Esophagus muscularis mucosa (tissue), 4 donors: ENCODE measurements around the gene SH3PXD2A. TPM values are rescaled to one million over a fixed set of nuclear protein-coding genes. Genes with fewer than 3 reads are reported as not detected.

Experiments used
- DNase-seq: peaks from one replicate; pipeline ENCODE4 v3.0.0-alpha.2; 2017; ENCODE audit errors: extremely low spot score
- H3K27ac ChIP-seq, 4 donors: fragments of 200-600 bp; sonication (generic); replicated peaks in 1 of 4; 1 replicate in 3 of 4; 2 replicates in 1 of 4; pipeline ENCODE4 v1.5.1; 2016 to 2019; ENCODE audit warnings: mild to moderate bottlenecking in 1 of 4
- H3K27me3 ChIP-seq, 4 donors: fragments of 200-600 bp; sonication (generic); one replicate each; pipeline versions ENCODE4 v1.5.1 to v1.6.0; 2016 to 2019
- H3K36me3 ChIP-seq, 4 donors: fragments of 200-600 bp; sonication (generic); one replicate each; pipeline ENCODE4 v1.5.1; 2016 to 2019
- H3K4me1 ChIP-seq, 4 donors: fragments of 200-600 bp; sonication (generic); one replicate each; pipeline ENCODE4 v1.5.1; 2016 to 2019
- H3K4me3 ChIP-seq, 4 donors: fragments of 200-600 bp; sonication (generic); 1 replicate in 2 of 4; 2 replicates in 2 of 4; pipeline ENCODE4 v1.5.1; 2016 to 2019; ENCODE audit warnings: mild to moderate bottlenecking in 4 of 4, moderate library complexity in 1 of 4
- H3K9me3 ChIP-seq, 4 donors: fragments of 200-600 bp; sonication (generic); 1 replicate in 3 of 4; 2 replicates in 1 of 4; pipeline ENCODE4 v1.5.1; 2016 to 2019
- EP300 ChIP-seq: sonication (generic); formaldehyde crosslinking; IDR thresholded peaks from one replicate; pipeline ENCODE4 v1.6.1; 2017; ENCODE audit warnings: antibody characterized with exemption
- POLR2A ChIP-seq: fragments of 450-650 bp; IDR thresholded peaks from one replicate; pipeline ENCODE4 v1.6.1; 2017; ENCODE audit warnings: antibody characterized with exemption, moderate library complexity, mild to moderate bottlenecking, low read depth
- POLR2AphosphoS5 ChIP-seq, 2 donors: sonication (generic); formaldehyde crosslinking; IDR thresholded peaks; one replicate each; pipeline ENCODE4 v1.6.1; 2017; ENCODE audit warnings: antibody characterized with exemption in 2 of 2
- WGBS: methylation state at CpG from one replicate; pipeline ENCODE4 v1.1.5; 2018; 5-methylcytosine and 5-hydroxymethylcytosine counted together
- intact Hi-C: fragments of 100-400 bp; cut with DNase I; formaldehyde crosslinking; loops from one replicate; pipeline ENCODE4 v1.15.1; 2023
- total RNA-seq, 4 donors: library from RNA; depleted of rRNA; stranded (reverse); fragments of >200 nt; gene quantifications; one replicate each; pipeline versions ENCODE4 v1.1.0 to v1.2.1, GENCODE V29; 2016
- TF ChIP-seq, protein P1 (sequence below), 3 experiments: fragments of 200-600 bp in 2 of 3; fragments of 450-650 bp in 1 of 3; sonication (generic) in 2 of 3; IDR thresholded peaks; one replicate each; pipeline ENCODE4 v1.5.1; 2017 to 2019; ENCODE audit warnings: antibody characterized with exemption in 3 of 3, mild to moderate bottlenecking in 2 of 3, moderate library complexity in 1 of 3

Gene SH3PXD2A
- total RNA-seq, 4 donors from 2014 or later: 30.5 to 69.3 (median 40.0) TPM

DNA sequence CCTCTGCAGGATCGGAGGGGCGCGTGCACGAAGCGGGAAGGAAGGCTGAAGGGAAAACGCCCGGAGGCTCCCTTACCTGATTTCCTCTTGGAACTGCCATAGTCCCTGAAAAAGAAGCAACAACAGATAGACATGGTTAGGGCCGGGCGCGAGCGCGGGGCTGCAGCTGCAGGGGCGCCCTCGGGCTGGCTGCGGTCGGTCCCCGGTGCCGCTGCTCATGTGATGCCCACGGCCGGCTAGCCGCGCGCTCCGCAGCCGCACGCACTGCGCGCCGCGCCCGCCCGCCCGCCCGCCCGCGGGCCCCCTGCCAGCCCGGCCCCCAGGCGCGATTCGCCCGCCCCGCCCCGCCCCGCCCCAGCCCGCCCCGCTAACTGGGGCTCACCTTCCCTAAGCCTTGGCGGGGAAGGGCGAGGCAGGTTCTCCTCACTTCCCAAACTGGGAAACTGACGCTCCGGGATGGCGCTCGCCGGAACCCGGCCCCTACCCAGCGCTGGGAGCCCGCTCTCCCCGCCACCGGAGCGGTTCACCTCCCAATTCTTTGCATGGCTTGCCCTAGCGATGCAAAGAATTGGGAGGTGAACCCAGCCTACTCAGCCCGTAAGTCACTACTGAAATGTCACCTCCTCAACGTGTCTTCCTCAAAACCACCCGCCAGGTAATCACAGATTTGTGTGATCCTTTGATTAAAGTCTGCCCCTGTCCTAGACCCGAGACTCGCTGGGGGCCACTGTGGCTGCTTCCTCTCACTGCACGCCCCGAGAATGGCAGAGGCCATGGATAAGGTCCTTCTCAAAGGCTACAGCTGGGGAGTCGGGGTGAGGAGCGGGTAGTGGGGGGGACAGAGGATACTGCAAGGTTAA lies 162.2 kb downstream of the SH3PXD2A start:
- Histone ChIP-seq H3K4me3 (peak overlapping the region; percentile 46 to 59 (median 51)), H3K4me1 (peaks cover 35 to 67% (median 55%) of the 10 kb centered on the region in 4 donors), H3K36me3 (no peaks in the 10 kb centered on the region), H3K27me3 (peaks cover 0 to 21% (median 0%) of the 10 kb centered on the region in 4 donors), H3K9me3 (no peaks in the 10 kb centered on the region), H3K27ac (peak overlapping the region; percentile 32 to 47 (median 45))
- 24% methylated on average over 39 of the region's 69 CpGs for WGBS
- TF ChIP-seq, protein P1, sequence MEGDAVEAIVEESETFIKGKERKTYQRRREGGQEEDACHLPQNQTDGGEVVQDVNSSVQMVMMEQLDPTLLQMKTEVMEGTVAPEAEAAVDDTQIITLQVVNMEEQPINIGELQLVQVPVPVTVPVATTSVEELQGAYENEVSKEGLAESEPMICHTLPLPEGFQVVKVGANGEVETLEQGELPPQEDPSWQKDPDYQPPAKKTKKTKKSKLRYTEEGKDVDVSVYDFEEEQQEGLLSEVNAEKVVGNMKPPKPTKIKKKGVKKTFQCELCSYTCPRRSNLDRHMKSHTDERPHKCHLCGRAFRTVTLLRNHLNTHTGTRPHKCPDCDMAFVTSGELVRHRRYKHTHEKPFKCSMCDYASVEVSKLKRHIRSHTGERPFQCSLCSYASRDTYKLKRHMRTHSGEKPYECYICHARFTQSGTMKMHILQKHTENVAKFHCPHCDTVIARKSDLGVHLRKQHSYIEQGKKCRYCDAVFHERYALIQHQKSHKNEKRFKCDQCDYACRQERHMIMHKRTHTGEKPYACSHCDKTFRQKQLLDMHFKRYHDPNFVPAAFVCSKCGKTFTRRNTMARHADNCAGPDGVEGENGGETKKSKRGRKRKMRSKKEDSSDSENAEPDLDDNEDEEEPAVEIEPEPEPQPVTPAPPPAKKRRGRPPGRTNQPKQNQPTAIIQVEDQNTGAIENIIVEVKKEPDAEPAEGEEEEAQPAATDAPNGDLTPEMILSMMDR (IDR thresholded peaks at IDR 0.05): no peak
- TF ChIP-seq EP300 (no peak), POLR2AphosphoS5 (IDR thresholded peaks at IDR 0.05) (no peak), POLR2A (no peak)
- no peak for DNase-seq
- intact Hi-C loops: no loop called here

DNA sequence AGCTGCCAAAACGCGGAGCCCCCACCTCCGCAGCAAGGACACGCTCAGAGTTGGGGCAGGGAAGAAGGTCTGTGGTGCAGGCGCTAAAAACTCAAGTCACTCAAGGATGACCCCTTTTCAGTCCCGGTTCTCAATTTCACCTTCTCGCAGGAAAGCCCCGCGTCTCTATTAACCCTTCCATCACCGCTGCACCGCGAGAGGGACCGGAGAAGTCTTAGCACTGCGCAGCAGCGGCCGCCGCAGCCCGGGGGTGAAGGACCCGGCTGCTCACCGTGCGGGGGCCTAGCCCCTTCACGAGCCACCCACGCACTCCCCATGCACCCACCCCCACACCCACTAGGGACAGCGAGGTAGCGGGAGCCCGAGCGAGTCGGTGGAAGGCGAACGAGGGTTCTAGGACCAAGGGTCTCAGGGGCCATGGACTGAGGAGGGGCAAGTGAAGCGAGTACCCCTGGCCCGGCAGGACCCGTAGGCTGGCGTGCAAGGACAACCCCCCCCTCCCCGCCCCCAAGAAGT lies 162.9 kb downstream of the SH3PXD2A start:
- 30% methylated on average over 22 of the region's 35 CpGs for WGBS
- TF ChIP-seq EP300: no peak
- TF ChIP-seq POLR2AphosphoS5 (IDR thresholded peaks at IDR 0.05): no peak
- TF ChIP-seq, protein P1 (IDR thresholded peaks at IDR 0.05): no peak
- TF ChIP-seq POLR2A: no peak
- Histone ChIP-seq H3K9me3 (no peaks in the 10 kb centered on the region), H3K27ac (peak overlapping the region in 3 of 4 donors; percentile 32 to 47 (median 45)), H3K4me3 (peak overlapping the region; percentile 46 to 59 (median 51)), H3K27me3 (peaks cover 0 to 21% (median 0%) of the 10 kb centered on the region in 4 donors), H3K4me1 (peaks cover 35 to 62% (median 50%) of the 10 kb centered on the region in 4 donors), H3K36me3 (no peaks in the 10 kb centered on the region)
- DNase-seq: no peak
- intact Hi-C loops: no loop called here

DNA sequence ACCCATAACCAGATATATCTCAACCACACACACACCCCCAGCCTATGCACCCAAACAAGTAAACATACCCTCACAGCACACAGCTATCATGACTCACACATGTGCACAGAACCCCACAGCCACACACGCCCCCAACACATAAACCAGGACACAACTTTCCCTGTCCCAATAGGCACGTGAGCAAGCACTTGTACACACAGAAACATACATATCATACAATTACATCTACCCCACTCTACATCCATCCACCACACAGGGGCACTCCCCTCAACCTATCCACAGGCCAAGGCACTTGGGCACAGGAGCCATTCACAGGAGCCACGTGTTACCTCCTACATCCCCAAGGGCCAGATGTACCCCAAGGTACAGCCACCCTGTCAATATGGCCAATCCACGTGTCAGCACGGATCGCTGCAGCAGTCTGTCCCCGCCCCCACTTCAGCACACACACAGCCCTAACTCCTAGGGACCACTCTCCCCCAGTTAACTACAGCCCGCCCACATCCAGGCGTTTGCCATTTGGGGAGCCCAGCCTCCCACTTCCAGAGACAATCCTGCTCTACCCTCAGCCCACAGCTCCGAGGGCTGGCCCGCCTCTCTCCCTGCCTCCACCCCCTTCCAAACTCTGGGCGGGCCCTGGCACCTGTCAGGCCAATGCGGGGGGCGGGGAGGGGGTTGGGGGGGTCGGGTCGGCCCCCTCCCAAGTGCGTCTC lies 163.5 kb downstream of the SH3PXD2A start:
- Histone ChIP-seq H3K4me1 (peaks cover 30 to 59% (median 43%) of the 10 kb centered on the region in 4 donors), H3K36me3 (no peaks in the 10 kb centered on the region), H3K27me3 (peaks cover 0 to 21% (median 0%) of the 10 kb centered on the region in 4 donors), H3K4me3 (peak overlapping the region; percentile 46 to 59 (median 51)), H3K9me3 (no peaks in the 10 kb centered on the region), H3K27ac (peak overlapping the region in 3 of 4 donors; percentile 32 to 47 (median 45))
- 73% methylated on average over 11 of the region's 17 CpGs for WGBS
- intact Hi-C loops: no loop called here
- DNase-seq: no peak
- TF ChIP-seq POLR2AphosphoS5 (IDR thresholded peaks at IDR 0.05): no peak
- TF ChIP-seq EP300: no peak

DNA sequence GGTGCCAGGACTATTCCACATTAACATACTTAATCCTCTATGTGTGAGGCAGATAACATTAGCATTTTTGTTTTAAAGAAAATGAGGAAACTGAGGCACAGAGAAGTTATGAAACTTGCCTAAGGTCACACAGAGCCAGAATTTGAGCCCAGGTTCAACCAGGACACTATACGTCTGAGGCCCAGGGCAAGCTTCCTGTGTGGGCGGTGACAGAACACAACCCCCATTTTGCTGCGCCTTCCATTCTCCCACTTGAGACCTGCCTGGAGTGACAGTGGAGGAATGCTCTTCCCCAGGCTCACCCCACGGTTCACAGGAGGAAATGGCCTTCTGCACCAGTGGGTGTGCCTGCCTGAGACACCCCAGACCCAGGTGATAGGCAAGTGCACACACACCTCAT lies 164.1 kb downstream of the SH3PXD2A start:
- no peak for DNase-seq
- Histone ChIP-seq H3K4me3 (no peak overlapping the region), H3K4me1 (peaks cover 24 to 59% (median 40%) of the 10 kb centered on the region in 4 donors), H3K27me3 (peaks cover 0 to 21% (median 0%) of the 10 kb centered on the region in 4 donors), H3K9me3 (no peaks in the 10 kb centered on the region), H3K27ac (no peak overlapping the region), H3K36me3 (no peaks in the 10 kb centered on the region)
- intact Hi-C loops: no loop called here
- 79% methylated on average over 4 of the region's 4 CpGs for WGBS
- TF ChIP-seq POLR2A: no peak
- no peak for TF ChIP-seq EP300
- TF ChIP-seq POLR2AphosphoS5 (IDR thresholded peaks at IDR 0.05): no peak
- TF ChIP-seq, protein P1 (IDR thresholded peaks at IDR 0.05): no peak

DNA sequence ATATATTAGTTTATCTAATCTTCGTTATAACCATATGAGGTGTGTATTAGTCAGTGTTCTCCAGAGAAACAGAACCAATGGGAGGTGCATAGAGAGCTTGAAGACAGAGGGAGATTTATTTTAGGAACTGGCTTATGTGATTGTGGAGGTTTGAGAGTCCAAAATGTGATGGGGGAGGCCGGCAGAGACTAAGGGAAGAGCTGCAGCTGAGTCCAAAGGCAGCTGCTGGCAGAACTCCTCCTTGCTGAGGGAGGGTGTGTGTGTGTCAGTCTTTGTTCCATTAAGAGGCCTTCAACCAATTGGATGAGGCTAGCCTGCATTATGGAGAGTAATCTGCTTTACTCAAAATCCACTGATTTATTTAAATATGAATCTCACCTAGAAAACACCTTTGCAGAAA lies 165.1 kb downstream of the SH3PXD2A start:
- H3K27ac ChIP-seq: no peak overlapping the region
- intact Hi-C loops: no loop called here
- TF ChIP-seq EP300: no peak
- TF ChIP-seq, protein P1 (IDR thresholded peaks at IDR 0.05): no peak
- TF ChIP-seq POLR2AphosphoS5 (IDR thresholded peaks at IDR 0.05): no peak
- no peak for TF ChIP-seq POLR2A
- no peaks in the 10 kb centered on the region for H3K36me3 ChIP-seq
- no peak for DNase-seq
- H3K27me3 ChIP-seq: peaks cover 0 to 21% (median 0%) of the 10 kb centered on the region in 4 donors
- H3K9me3 ChIP-seq: no peaks in the 10 kb centered on the region
- 59% methylated on average over 2 of the region's 2 CpGs for WGBS
- H3K4me3 ChIP-seq: no peak overlapping the region
- peaks cover 17 to 57% (median 39%) of the 10 kb centered on the region in 4 donors for H3K4me1 ChIP-seq
